Measurements from ENCODE around the gene USP6NL. TPM values are rescaled to one million over a fixed set of nuclear protein-coding genes. Genes with fewer than 3 reads are reported as not detected.

Gene USP6NL
- total and polyA plus RNA-seq, 2 of the 13 experiments (the other 11 are each of a cell fraction or from before 2014, with no cell fraction given): 10.5 to 22.9 TPM

- ATAC-seq (no peak), FAIRE-seq (no peak), DNase-seq (ENCODE audit: low spot score) (no peak)
- H3K79me2 ChIP-seq (ENCODE audit: insufficient read depth, low read length): no peaks in the 10 kb centered on the region
- H3K9me3 ChIP-seq (ENCODE audit: low read length): no peaks in the 10 kb centered on the region
- no peaks in the 10 kb centered on the region for H4K20me1 ChIP-seq (ENCODE audit: insufficient read depth, low read length)
- intact Hi-C loops (cut with micrococcal nuclease; ENCODE audit: unreplicated experiment) (no loop called here), in situ Hi-C loops (cut with HindIII; ENCODE audit: extremely low pct_ligation_motif_present, low pct_unique_long_range_greater_than_20kb) (no loop called here)
- H3K27ac ChIP-seq (ENCODE audit: extremely low read length, insufficient read depth, low read length): no peak overlapping the region
- ChIA-PET CTCF (ENCODE audit: low intra/inter-chr PET ratio, low total read pairs) (no interaction called here), POLR2A (no interaction called here)
- no peaks in the 10 kb centered on the region for H3K4me1 ChIP-seq (ENCODE audit: insufficient read depth, low read length)
- no peak overlapping the region for H3K4me2 ChIP-seq (ENCODE audit: low read depth, low read length)
- H2AFZ ChIP-seq (ENCODE audit: low read length): no peak overlapping the region
- H3K4me3 ChIP-seq (replicated peaks in 1 of 3; ENCODE audit: insufficient read depth in 1 of 3, low read depth in 2 of 3, low read length in 3 of 3): no peak overlapping the region
- no peaks in the 10 kb centered on the region for H3K27me3 ChIP-seq (ENCODE audit: control insufficient read depth in 1 of 2, insufficient read depth in 2 of 2, low read length in 2 of 2)
- BruUV-seq (replicated peaks): no TSS peak
- no peak overlapping the region for H3K9ac ChIP-seq (ENCODE audit: insufficient read depth, low read depth, low read length)
- WGBS (ENCODE audit: low lambda C conversion rate): 97% methylated on average over 4 of the region's 4 CpGs
- H3K36me3 ChIP-seq (replicated peaks in 1 of 2; ENCODE audit: control insufficient read depth in 1 of 2, insufficient read depth in 2 of 2, low read length in 2 of 2): peaks cover 16 to 62% of the 10 kb centered on the region in 2 experiments
- TF ChIP-seq, protein P1, sequence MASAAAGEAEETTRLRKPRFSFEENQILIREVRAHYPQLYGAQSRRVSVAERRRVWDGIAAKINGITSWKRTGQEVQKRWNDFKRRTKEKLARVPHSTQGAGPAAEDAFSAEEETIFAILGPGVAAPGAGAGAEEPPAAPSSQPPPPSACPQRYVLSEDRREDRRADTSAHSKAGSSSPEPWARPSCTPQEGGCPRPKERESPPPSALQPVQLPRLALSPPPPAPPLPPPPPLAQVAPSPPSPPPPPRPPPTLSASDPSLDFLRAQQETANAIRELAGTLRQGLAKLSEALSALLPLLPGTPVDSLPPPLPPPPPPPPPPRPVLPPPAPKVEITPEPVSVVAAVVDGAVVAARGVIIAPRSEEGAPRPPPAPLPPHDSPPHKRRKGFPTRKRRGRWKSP (CRISPR knock-in tag; IDR thresholded peaks at IDR 0.05): no peak
- TF ChIP-seq TBP (CRISPR knock-in tag; IDR thresholded peaks at IDR 0.05) (no peak), PRDM15 (CRISPR knock-in tag; IDR thresholded peaks at IDR 0.05) (no peak), MLLT10 (CRISPR knock-in tag; IDR thresholded peaks at IDR 0.05) (no peak), GZF1 (CRISPR knock-in tag; IDR thresholded peaks at IDR 0.05) (no peak), HDAC2 (CRISPR knock-in tag; IDR thresholded peaks at IDR 0.05) (no peak), HINFP (CRISPR knock-in tag; IDR thresholded peaks at IDR 0.05; ENCODE audit: low read depth) (no peak), ZNF687 (CRISPR knock-in tag; IDR thresholded peaks at IDR 0.05) (no peak), FOXA3 (CRISPR knock-in tag; IDR thresholded peaks at IDR 0.05) (no peak), CENPX (CRISPR knock-in tag; IDR thresholded peaks at IDR 0.05) (no peak), HNRNPL (IDR thresholded peaks at IDR 0.05; ENCODE audit: low read depth, low read length) (no peak), EHMT2 (IDR thresholded peaks at IDR 0.05; ENCODE audit: borderline replicate concordance, low read depth, low read length) (no peak), ZNF773 (CRISPR knock-in tag; IDR thresholded peaks at IDR 0.05; ENCODE audit: borderline replicate concordance) (no peak)
These were observed 123.3 kb downstream of the USP6NL start for GRCh38 chr10:11488126-11488525.

Measured in HepG2 (cell line).